Bronchial epithelial cell (primary cell): Measurements from ENCODE around the gene AP3B1. TPM values are rescaled to one million over a fixed set of nuclear protein-coding genes. Genes with fewer than 3 reads are reported as not detected.

Source experiments
- DNase-seq: peaks from one replicate; pipeline ENCODE4 v3.0.0-alpha.2; 2010; ENCODE audit warnings: low read depth
- FAIRE-seq: peaks from 2 replicates; lab custom pipeline; 2011; peaks lifted over from hg19 to GRCh38; lab: Jason Lieb, UNC
- H3K27me3 ChIP-seq: 2 replicates; pipeline ENCODE4 v1.5.1; 2011; ENCODE audit warnings: low read length; ENCODE audit not compliant: control insufficient read depth, insufficient read depth
- H3K36me3 ChIP-seq: 2 replicates; pipeline ENCODE4 v1.5.1; 2011; ENCODE audit warnings: low read length; ENCODE audit not compliant: control insufficient read depth, insufficient read depth
- H3K4me3 ChIP-seq: 2 replicates; pipeline ENCODE4 v1.5.1; 2011; ENCODE audit warnings: mild to moderate bottlenecking, low read depth, low read length, control low read depth
- CTCF ChIP-seq: IDR thresholded peaks from 2 replicates; pipeline ENCODE4 v1.5.1; 2011; ENCODE audit warnings: mild to moderate bottlenecking, moderate library complexity, low read length, control low read depth, inconsistent platforms; ENCODE audit not compliant: insufficient read depth, severe bottlenecking
- total RNA-seq: library from RNA; depleted of rRNA; stranded (reverse); fragments of >200 nt; gene quantifications from 2 replicates; pipeline ENCODE4 v1.2.1, GENCODE V29; 2014

The AP3B1 gene
- total RNA-seq, 1 donor from 2014 or later = 27.4 TPM

GRCh38 chr5:77986261-77986660, 308.2 kb downstream of the AP3B1 start:
- no peak overlapping the region for H3K4me3 ChIP-seq
- no peak for DNase-seq
- FAIRE-seq = no peak

GRCh38 chr5:77985247-77985646, 309.3 kb downstream of the AP3B1 start:
- no peak for TF ChIP-seq CTCF
- DNase-seq (no peak), FAIRE-seq (no peak)
- Histone ChIP-seq H3K27me3 (peaks cover 7% of the 10 kb centered on the region), H3K36me3 (no peaks in the 10 kb centered on the region), H3K4me3 (no peak overlapping the region)

More at GRCh38 chr5:77986261-77986660, 308.2 kb downstream of the AP3B1 start:
- no peak for TF ChIP-seq CTCF
- Histone ChIP-seq H3K36me3 (no peaks in the 10 kb centered on the region), H3K27me3 (peaks cover 7% of the 10 kb centered on the region)

GRCh38 chr5:77984587-77984986, 309.9 kb downstream of the AP3B1 start:
- TF ChIP-seq CTCF = no peak
- Histone ChIP-seq H3K36me3 (no peaks in the 10 kb centered on the region), H3K27me3 (peaks cover 7% of the 10 kb centered on the region), H3K4me3 (no peak overlapping the region)
- FAIRE-seq (no peak), DNase-seq (no peak)

DNA sequence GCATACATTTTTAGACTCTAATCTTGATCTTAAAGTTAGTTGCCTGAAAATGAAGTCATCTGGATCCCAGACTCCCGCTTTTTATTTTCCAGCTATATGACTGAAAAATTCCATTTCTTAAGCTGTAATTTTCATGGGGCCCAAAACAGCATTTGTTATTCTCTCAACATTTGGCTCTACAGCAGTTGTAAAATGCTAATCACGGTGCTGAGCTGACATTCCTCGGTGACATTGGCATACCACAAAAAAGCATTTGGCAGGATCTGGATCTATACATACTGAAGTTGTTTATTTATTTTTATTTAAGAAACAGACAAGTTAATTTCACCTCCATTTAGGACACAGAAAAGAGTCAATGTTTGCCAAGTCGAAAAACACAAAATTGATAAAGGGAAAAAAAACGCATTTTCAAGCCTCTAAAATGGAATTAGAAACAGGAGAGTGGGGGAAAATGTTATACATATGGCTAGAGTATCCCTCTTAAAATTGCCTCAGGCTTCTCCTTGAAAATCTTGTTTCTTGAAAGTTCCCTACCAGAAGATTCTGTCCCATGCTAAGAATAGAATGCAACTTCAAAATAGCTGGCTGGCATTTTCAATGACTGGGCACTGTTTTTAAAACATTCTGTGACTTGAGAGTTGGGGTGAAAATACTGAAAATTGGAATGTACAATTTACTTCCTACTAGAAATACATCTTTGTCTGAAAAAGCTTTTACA, 310.9 kb downstream of the AP3B1 start:
- Histone ChIP-seq H3K36me3 (no peaks in the 10 kb centered on the region), H3K27me3 (peaks cover 7% of the 10 kb centered on the region), H3K4me3 (no peak overlapping the region)
- DNase-seq (no peak), FAIRE-seq (no peak)
- TF ChIP-seq CTCF = no peak

- H3K36me3 ChIP-seq = no peaks in the 10 kb centered on the region
- peaks cover 7% of the 10 kb centered on the region for H3K27me3 ChIP-seq
- FAIRE-seq (no peak), DNase-seq (no peak)
- TF ChIP-seq CTCF = peak; percentile 1
- no peak overlapping the region for H3K4me3 ChIP-seq
These were observed 312.7 kb downstream of the AP3B1 start for GRCh38 chr5:77981820-77982219.

DNA sequence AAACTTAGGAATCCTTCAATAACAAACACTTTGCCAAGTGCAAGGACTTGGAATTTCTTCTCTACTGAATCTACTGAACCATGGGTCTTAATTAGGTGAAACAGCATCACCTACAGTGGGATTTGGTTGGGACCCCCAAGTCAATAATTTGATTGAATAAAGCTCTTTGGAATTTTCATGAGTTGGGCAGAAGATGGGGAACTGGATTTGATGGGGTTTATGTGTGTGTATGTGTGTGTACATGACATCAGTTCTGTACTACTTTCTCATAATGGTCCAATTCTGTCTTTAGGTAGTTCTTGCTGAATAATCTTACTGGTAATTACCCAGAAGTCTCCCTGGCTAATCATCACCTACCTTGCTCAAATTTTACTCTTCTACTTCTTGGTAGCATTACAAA, 319.9 kb downstream of the AP3B1 start:
- DNase-seq (no peak), FAIRE-seq (no peak)
- no peak for TF ChIP-seq CTCF
- Histone ChIP-seq H3K4me3 (no peak overlapping the region), H3K36me3 (no peaks in the 10 kb centered on the region), H3K27me3 (peaks cover 24% of the 10 kb centered on the region)
